IPS-11a (cell line): ENCODE measurements around the gene CDK4.

Experiments used
- H3K4me3 ChIP-seq: one replicate; pipeline ENCODE4 v1.5.1; 2013; ENCODE audit warnings: low read depth, low read length, control low read depth

The CDK4 gene

DNA sequence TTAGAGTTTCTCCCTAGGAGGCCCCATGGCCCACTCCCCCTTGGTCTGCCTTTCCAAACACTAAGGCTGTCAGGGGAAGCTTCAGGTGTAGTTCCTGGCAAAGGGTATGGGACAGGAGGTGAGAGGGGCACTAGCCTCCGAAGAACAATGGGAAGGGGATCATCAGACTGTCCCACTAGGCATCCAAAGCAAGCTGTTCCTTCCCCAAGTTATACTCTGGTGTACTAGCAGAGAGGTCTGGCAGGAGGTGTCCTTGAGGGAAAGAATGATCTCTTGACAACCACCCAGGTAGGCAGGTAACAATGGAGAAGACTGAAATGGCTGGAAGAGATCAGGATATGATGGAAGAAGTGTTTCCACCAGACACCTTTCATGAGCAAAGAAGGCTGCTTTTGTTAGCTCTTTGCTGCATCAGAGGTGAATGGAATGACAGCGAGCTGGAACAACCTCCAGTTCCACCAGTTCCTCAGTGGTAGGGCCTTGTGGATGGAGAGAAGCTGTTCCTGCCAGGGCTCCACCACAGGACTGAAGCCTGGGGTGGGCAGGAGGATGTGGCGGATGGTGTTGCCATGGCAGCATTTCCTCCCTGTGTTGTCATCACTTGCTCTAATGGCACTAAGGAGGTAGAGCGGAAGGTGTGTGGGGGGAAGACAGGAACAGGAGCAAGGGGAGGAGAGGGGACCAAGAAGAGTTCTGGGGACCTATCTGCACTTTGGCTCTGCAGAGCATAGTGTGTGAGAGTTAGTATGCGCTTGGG is 11.3 kb downstream of the CDK4 start:
- no peak overlapping the region for H3K4me3 ChIP-seq

DNA sequence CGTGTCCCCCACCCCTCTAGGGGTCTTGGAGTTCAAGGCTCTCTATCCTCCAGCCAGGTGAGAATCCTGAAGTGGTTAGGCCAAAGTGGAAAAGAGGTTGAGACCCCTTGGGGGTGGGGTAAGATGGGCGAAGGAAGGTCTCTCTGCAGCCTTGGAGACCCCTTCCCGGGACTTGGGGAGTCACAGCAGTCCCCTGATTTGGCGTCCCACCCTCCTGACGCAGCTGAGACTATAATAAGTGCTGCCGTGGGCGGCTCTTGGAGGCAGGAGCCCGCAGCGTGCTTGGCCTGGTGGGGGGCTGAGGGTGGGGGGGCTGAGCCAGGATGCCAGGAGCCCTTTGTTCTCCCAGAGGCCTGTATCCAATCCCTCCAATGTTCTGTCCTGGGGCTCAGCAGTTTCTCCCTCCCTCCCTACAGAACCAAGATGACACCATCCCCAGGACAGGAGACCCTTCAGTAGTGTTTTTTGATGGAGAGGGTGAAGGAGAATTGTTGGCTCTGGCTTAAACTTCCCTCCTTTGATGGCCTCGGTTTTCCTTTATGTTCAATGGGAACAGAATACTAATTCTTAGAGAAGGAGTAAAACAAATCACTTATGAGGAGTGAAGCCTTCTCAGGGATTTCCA is 12.1 kb downstream of the CDK4 start:
- H3K4me3 ChIP-seq: no peak overlapping the region

DNA sequence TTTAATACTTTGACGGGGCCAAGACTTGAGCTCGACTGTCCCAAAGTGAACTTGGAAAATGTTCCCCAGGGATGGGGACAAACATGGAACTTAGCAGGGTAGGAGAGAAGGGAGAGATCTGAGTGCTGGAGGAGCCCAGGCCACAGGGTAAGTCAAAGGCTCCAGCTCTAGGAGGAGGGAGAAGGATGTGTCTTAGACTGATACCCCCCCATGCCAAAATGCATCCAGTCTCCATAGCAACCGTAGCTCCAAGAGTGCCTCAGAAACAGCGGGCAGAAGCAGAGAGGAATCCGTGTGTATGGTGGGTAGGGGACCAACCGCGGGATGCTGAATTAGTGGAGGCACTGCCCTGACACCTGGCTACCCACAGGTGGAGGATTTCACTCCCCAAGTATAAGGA is 12.7 kb downstream of the CDK4 start:
- no peak overlapping the region for H3K4me3 ChIP-seq

DNA sequence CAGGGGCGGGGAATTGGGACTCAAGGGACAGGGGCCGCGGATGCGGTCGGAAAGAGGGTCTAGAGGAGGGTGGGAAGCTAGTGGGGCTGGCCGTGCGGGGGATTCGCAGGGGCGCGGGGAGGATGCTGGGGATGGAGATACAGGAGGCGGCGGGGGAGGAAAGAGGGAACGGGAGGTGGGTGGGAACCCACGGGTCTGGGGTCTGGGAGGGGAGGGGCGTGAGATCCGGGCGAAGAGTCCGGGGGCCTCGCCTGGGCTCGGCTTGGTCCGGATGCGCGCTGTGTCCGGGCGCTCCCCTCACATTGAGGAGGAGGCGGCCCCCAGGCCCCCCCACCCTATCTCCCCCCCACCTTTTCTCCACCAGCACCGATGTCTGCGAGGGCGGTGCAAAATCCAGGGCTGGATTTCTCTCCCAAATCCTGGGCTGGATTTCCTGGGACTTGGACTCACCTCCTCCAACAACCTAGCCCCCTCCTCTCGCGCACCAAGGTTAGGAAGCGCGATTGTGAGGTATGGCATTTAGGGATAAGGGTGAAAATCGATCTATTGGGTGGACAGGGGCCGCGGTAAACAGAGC is 13.4 kb downstream of the CDK4 start, which contains the start of gene AGAP2:
Gene AGAP2, minus strand, starts transcription at position 82 of the 577 bp plus-strand sequence. CDS start 496 bp downstream, outside the sequence.
- peak within 1 kb of the TSS; percentile 30 for H3K4me3 ChIP-seq

DNA sequence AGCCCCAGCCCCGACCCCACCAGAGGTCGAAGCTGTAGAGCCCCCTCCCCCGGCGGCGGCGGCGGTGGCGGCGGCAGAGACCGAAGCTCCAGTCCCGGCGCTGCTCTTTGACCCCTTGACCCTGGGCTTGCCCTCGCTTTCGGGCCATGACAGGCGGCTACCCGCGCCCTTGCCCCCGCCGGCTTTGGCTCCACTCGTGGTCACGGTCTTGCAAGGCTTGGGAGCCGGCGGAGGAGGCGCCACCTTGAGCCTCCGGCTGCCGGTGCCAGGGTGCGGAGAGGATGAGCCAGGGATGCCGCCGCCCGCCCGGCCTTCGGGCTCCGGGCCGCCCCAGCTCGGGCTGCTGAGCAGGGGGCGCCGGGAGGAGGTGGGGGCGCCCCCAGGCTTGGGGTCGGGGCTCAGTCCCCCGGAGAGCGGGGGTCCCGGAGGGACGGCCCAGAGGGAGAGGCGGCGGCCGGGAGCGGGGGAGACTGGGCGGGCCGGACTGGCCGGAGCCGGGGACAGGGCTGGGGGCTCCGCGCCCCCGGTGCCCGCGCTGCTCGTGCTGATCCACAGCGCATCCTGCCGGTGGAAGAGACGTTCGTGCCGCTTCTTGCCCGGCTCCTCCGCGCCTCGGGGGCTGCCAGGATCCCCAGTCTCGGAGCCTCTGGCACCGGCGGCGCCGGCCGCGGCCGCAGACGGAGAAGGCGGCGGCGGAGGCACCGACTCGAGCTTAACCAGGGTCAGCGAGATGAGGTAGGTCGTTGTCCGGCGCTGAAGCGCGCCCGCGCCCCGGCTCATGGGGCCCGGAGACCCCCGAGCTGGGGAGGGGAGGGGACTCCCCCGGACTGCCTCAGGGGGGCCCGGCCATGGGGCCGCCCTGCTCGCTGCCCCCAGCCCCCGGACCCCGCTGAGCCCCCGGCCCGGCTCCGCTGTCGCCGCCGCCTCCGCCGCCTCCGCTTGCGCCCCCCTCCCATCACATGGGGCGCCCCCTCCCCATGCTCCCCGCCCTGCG is 14.3 kb downstream of the CDK4 start:
- peak overlapping the region; percentile 8 for H3K4me3 ChIP-seq

DNA sequence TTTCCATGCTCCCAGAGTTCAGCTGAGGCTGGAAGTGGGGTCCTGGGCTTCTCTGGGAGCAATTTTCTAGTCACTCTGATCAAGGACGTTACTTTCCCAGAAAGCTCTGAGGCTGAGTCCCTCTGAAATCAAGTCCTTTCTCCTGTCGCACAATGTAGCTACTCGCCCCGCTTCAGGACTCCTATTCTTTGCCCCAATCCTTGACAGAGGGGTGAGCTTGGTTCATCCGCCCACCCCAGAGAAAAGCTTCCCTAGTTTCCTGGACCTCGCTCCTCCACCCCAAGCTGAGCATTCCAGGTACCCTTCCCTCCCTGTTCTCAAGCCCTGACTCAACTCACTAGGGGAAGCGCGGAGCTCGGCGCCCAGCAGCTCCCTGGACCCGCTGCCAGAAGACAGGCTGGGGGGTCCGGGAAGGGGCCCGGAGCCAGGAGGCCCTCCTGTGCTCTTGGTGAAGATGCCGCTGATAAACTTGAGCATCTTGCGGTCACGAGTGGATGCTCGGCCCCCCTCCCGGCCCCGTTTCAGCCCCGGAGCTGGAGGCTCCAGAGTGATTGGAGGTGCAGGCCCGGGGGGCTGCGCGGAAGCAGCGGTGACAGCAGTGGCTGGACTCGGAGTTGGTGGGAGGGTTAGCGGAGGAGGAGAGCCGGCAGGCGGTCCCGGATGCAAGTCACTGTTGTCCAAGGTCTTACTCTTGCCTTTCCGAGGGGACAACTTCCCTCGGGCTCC is 15.2 kb downstream of the CDK4 start:
- no peak overlapping the region for H3K4me3 ChIP-seq

DNA sequence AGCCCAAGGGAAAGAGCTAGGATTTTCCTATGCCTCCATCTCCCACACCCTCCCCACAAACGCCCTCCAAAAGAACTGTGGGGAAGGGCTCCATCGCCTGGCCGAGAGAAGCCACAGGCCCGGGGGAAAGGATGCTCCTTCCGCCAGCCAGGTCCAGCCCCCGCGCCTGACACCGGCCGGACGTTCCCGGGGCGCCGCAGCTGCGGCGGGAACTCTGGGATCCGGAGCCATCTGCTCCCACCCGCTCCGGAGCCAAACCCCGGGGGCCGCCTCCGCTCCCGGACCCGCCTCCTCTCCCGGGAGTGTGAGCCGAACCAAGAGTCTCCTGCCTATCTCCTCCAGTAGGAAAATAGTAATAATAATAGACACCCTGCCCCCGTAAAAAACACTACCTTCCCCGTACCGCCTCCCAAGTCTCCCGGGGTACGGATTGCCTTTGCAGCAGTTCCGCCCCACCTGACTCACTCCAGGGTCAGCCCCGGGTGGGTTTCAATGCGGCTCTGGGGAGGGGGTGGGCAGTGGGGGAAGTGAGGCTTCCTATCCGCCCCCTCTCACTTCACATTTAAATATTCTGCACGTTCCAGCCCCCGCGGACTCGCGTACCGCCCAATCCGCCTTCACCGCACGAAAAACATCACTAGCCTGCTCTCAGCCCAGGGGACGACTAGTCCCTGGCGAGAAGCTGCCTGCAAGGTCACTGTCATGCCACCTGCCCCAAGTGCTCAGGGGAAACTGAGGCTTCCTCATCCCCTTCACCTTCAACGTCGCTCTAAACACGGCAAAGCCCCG is 16.0 kb downstream of the CDK4 start:
- H3K4me3 ChIP-seq: peak overlapping the region; percentile 17

DNA sequence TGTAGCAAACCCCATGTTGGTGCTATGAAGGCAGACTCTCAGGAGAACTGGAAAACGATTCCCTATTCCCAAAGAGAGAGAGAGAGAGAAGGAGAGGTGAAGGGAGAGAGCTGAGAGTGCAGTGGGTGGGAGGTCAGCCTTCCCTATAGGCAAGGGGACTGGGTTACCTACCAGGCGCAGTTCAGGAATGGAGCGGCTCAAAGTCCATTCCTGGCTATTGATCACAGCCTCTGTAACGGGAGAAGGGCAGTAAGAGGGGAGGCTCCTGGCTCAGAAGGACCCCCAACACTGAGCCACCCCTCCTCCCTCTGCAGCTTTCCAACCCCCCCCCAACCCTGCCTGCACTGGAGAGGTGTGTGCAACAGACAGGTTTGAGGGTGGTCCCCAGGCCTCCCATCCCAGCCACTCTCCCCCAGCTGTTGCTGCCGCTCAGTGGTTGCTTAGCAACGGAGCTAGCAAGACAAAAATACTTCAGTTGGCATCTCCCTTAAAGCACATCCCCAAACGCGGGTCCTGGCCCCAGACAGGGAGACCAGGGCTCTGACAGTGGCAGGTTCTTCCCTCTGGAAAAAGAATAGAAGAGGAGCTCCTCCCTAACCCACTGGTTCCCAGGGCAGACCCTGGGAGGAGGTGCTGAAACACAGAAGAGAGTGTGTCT is 16.8 kb downstream of the CDK4 start:
- peak overlapping the region; percentile 17 for H3K4me3 ChIP-seq

DNA sequence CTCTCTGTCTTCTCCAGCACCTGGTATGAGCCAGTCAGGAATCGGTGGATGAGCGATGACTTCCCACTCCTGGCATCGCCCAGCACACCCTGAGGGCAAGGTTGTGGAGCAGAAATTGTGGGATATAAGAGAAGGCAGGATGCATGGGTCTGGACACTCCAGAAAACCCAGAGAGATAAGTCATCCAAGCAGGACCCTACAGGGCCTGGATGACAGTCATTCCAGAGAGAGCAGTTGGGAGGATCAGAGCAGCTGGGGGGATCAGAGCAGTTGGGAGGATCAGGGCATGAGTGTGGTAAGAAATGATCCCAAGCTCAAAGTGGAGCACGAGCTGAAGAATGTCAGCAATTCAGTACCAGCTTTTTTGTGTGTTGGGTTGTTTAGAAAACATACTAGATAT is 17.5 kb downstream of the CDK4 start:
- no peak overlapping the region for H3K4me3 ChIP-seq

DNA sequence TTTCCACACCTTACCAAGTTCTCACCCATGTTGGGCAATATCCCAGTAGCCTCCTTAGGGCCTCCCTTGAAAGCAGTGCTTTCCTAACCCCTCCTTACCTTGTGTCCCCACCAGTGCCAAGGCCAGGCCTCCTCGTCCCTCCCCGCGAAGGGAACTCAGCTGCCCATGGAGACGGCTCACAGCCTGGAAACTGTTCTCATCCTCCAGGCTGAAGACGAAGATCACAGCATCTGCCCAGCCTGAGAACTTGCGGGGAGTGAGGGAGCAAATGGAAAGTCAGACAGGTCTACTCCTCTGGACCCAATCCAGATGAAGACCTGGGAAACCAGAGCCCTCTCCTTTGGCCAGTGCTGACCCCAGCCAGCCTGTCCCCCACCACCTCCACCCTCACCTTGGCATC is 18.2 kb downstream of the CDK4 start:
- no peak overlapping the region for H3K4me3 ChIP-seq

DNA sequence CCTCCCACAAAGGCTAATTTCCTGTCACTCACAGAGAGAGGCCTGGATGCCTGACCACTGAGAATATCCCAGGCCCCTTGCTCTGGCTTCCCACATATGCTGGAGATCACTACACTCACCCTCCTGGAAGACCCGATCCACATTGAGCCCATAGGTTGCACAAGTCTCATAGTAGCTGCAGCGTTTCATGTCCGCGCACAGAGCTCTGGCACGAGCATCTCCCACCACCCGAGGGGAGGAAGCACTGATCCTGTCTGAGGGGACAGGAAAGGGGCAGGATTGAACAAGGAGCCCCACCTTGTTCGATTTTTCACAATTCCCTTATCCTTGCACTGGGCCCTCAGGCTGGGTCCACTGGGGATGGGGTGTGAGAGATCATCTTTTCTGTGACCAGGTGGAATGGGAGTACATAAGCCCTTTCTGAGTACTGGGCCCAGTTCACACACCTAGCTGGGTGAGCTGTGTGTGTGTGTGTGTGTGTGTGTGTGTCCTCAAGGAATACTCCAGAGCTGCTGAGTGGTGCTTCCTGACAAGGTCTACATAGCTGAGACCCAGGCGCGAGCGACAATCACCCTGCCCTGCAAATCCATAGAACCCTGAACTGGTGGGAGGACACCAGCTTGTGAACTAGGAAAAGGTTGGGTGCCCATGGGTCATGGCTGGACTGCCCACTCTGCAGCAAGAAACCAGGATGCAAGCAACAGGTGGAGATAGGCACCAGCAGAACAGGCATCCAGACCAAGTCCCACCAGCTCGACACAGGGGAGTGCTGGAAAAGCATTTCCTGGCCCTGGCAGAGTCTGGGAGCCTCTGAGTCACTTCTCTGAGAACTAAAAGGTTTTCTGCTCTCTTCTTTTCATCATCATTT is 19.1 kb downstream of the CDK4 start:
- H3K4me3 ChIP-seq: no peak overlapping the region

DNA sequence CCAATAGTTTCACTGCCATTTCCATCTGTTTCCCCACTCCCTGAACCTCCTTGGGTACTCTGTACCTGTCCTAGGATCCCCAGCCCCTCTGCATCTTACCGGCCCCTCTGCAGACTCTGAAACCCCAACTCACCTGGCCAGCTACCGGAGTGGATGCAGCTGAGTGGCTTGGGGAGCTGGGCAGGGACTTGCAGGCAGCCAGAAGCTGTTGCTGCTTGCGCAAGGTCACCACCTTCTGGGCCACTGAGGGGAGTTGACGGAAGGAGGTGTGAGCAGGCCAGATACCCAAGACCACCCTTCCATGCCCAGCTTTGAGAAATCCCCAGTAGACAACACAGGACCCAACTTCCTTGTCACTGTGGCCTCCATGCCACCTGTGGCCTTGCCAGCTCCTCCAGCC is 19.8 kb downstream of the CDK4 start:
- no peak overlapping the region for H3K4me3 ChIP-seq

DNA sequence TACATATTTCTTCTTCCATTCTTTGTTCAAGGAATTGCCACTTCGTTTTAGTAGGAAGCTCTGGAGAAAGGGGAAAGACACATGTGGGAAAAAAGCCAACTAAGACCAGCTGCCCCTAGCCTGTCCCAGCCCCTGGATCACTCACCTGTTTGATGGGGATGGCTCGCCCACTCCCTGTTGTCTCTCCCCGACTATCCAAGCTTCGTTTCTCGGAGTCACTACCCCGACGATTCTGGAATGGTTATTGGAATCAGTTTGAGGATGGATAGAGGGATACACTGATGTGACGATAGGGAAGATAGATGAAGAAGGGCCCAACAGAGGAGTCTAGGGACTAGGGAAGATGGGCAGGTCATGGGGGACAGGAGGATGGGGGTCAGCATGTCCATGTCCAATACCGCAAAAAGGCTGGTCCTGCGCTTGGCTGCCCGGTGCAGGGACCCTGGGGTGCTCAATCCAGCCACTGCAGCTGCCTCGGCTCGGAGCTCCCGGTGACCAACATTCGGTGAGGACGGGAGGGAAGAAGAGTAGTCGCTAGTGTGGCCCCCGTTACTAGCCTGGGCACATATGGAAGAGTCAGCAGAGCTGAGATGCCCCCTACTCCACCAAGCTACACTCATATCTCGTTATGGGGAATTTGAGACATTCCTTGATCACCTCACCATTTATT is 20.6 kb downstream of the CDK4 start:
- no peak overlapping the region for H3K4me3 ChIP-seq

DNA sequence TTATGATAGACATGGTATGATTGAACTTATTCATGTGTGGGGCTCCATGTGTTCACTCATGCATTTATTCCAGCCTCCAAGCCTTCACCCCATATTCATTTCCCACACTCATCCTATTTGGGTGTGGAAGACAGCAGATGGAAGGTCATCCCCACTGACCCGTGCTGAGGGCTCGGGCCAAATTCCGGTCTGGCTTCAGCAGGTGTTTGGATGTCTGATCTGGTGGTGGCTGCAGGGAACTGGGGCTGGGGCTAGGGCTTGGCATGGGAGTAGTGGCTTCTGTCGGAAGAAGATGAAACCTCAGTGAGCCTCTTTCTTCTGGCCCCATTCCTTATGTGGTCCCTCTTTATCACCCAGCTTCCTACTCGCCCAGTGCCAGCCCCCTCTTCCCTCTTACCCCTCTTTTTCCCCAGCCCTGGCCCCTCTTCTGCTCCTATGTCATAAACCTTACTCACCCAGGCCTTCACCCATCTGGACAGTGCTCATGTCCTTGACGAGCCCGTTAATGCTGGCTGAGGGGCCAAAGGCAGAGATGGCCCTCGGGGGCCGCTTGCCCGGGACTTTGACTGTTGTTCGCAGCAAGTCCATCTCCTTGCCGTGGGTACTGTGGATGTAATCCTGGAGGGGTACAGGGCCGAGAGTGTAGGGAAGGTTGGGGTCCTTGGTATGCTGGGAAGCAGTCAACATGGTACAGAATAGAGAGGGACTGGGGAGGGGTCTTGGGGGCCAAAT is 21.6 kb downstream of the CDK4 start:
- H3K4me3 ChIP-seq: no peak overlapping the region

DNA sequence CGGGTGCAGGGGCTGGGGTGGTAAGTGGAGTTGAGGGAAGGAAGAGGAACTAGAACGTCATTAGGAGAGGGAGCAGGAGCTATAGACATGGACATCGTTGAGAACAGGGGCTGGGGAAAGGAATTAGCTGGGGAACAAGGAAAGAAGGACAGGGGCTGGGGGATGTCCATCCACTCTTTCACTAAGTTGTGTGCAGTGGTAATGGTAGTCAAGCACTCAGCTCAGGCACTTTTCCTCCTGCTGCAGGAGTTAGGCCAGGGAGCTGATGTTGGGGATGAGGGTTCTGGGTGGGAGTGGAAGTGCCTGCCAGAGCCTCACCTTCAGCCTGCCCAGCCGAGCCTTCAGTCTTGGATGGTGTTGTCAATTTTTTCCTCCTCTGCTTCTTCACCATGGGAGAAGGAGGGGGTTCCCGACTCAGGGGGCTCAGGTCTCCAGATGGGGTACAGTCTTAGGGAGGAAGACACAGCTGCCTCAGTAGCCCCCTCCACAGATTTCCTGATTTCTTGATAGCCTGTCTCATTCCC is 22.7 kb downstream of the CDK4 start:
- H3K4me3 ChIP-seq: no peak overlapping the region

DNA sequence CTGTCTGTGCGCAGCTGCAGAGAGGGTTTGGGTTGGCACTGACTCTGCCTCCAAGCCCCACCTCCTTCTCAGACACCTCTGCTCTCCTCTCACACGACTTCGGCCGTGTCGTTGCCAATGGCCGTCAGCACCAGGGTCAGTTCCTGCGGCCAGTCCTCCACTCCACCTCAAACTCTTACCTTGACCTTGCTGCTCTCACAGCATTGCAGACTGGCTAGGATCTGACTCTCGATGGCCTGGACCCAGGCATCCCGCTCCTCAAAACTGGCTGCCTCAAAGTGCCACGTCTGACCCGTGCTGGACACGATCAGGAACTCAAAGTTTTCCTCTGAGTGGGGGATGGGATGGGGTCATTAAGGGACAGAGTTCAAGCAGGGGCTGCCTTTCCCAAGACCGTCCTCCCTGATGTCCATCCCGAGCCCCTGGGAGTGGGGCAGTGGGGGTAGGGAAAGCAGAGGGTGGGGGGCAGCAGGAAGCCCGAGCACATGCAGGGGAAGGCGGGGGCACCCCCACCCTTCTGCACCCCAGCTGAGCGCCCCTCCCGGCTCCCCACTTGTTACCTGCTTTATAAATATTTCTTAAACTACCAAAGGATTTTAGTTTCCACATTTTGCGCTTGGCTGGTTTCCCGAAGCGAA is 24.2 kb downstream of the CDK4 start:
- H3K4me3 ChIP-seq: peak overlapping the region; percentile 13
